Upper lobe of left lung (tissue), 4 donors: ENCODE data around the gene PCBP3.

ENCODE experiments used
- EP300 ChIP-seq, 4 donors: sonication (generic); formaldehyde crosslinking; IDR thresholded peaks; one replicate each; pipeline ENCODE4 v1.5.1; 2017; ENCODE audit warnings: antibody characterized with exemption in 4 of 4, control low read depth in 2 of 4
- POLR2A ChIP-seq, 4 donors: fragments of 450-650 bp; IDR thresholded peaks; one replicate each; pipeline ENCODE4 v1.5.1; 2016 to 2017; ENCODE audit warnings: antibody characterized with exemption in 4 of 4, mild to moderate bottlenecking in 2 of 4
- TF ChIP-seq, protein P1 (sequence below), 6 experiments: fragments of 450-650 bp in 4 of 6; fragments of 200-600 bp in 2 of 6; sonication (generic) in 2 of 6; IDR thresholded peaks; one replicate each; pipeline ENCODE4 v1.5.1; 2016 to 2019; ENCODE audit warnings: antibody characterized with exemption in 6 of 6

DNA sequence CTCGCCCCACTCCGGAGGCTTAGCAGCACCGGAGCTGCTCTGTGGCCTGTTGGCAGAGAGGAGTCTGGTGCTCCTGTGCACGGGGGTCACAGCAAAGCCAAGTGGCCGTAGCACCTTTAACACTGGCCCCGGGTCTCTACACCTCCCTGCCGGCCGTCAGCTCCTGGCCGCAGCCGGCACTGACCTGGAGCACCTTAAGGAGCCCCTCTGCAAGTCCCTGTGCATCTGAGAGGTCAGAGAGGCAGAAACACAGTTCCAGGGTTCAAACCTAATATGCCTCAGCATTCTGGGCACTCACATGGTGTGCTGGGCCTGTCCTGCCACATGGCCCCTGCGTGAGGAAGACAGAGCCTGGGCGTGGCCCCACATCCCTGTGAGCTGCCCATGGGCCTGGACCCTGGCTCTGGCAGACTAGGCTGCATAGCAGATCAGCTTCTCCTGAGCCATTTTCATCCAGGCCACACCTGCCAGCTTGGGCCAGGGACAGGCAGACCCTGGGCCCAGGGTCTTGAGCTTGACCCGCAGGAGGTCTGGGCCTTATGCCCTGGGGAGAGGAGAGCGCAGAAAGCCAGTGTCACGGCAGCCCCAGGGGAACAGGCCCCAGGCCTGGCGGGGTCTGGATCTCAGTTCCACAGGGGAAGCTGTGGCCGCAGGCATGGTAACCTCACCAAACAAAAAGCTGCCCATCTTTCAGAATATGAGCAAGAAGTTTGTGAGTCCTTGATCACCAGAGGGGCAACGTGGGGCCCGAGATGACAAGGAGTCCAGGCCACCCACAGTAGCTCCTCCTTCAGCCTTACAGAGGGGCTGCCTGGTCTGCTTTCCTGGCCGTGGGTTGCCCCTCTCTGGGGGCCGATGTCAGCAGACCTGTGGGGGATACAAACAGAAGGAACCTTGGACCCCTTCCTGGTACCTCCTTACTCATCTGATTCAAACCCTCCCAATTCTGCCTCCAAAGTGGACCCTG, 192.1 kb downstream of the PCBP3 start:
- TF ChIP-seq, protein P1, sequence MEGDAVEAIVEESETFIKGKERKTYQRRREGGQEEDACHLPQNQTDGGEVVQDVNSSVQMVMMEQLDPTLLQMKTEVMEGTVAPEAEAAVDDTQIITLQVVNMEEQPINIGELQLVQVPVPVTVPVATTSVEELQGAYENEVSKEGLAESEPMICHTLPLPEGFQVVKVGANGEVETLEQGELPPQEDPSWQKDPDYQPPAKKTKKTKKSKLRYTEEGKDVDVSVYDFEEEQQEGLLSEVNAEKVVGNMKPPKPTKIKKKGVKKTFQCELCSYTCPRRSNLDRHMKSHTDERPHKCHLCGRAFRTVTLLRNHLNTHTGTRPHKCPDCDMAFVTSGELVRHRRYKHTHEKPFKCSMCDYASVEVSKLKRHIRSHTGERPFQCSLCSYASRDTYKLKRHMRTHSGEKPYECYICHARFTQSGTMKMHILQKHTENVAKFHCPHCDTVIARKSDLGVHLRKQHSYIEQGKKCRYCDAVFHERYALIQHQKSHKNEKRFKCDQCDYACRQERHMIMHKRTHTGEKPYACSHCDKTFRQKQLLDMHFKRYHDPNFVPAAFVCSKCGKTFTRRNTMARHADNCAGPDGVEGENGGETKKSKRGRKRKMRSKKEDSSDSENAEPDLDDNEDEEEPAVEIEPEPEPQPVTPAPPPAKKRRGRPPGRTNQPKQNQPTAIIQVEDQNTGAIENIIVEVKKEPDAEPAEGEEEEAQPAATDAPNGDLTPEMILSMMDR (IDR thresholded peaks at IDR 0.05) = no peak
- TF ChIP-seq POLR2A (IDR thresholded peaks at IDR 0.05) (no peak), EP300 (IDR thresholded peaks at IDR 0.05) (no peak)
